DND-41 (cell line): ENCODE results near the gene MRPS14.

Source experiments
- CTCF ChIP-seq: IDR thresholded peaks from 2 replicates; pipeline ENCODE4 v1.5.1; 2012; ENCODE audit warnings: borderline replicate concordance, low read length, moderate library complexity, mild to moderate bottlenecking; ENCODE audit not compliant: poor library complexity, severe bottlenecking; ENCODE audit errors: extremely low read depth
- EZH2 ChIP-seq: IDR thresholded peaks from 3 replicates; pipeline ENCODE4 v1.6.1; 2012; ENCODE audit warnings: borderline replicate concordance, low read depth, mild to moderate bottlenecking, moderate library complexity, low read length, inconsistent platforms; ENCODE audit not compliant: severe bottlenecking

GRCh38 chr1:174971466-174971865, 51.8 kb downstream of the MRPS14 start:
- TF ChIP-seq CTCF (no peak), EZH2 (no peak)
